Spleen (tissue), 7 donors: ENCODE data around the gene RAD51C.

Experiments
- CTCF ChIP-seq, 11 experiments: fragments of 200-600 bp in 7 of 11; fragments of 450-650 bp in 4 of 11; sonication (generic) in 4 of 11; IDR thresholded peaks in 8 of 11; conservative IDR thresholded peaks in 3 of 11; 1 replicate in 7 of 11; 2 replicates in 4 of 11; pipeline versions ENCODE4 v1.4.0 to v1.8.0; 2016 to 2021; ENCODE audit warnings: antibody characterized with exemption in 11 of 11, inconsistent platforms in 4 of 11, mild to moderate bottlenecking in 1 of 11
- POLR2A ChIP-seq, 3 donors: fragments of 450-650 bp; IDR thresholded peaks; one replicate each; pipeline ENCODE4 v1.5.1; 2017; ENCODE audit warnings: antibody characterized with exemption in 3 of 3, mild to moderate bottlenecking in 1 of 3
- donor health status: DM: no; HTN: no; CAD: no; lungs with moderate emphysema.
- donor health status: DM: no; HTN: no; CAD: no.
- donor health status: DM: no; HTN: no; CAD: no.

- TF ChIP-seq CTCF (IDR thresholded peaks at IDR 0.05 in 8 of 11, conservative IDR thresholded peaks at IDR 0.05 in 3 of 11) (no peak), POLR2A (IDR thresholded peaks at IDR 0.05) (no peak)
Observed at GRCh38 chr17:58755269-58755576, 62.8 kb downstream of the RAD51C start.
